ENCODE results near the gene EIF4E1B.

Gene EIF4E1B

DNA sequence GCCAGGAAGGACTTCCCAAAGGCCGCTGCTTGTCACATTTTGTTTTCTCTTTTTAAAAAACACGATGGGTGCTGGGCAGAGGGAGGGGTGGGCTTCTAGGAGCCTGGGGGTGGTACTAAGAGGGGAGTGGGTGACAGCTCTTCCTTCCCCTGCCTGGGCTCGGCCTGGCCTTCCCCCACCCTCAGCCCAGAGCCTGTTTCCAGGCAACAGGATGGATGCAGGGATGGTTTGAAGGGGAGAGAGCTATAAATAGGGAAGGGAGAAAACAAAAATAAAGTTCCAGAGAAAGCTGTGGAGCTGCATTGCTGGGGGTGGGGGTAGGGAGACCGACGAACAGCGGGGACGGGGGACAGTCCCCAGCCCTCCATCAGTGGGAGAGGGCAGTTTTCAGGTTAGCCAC is 14.0 kb upstream of the EIF4E1B start:
- Histone ChIP-seq H3K4me3 (ENCODE audit: low read length) (no peak overlapping the region), H3K9me3 (ENCODE audit: control insufficient read depth, insufficient read depth, low read length) (no peaks in the 10 kb centered on the region), H3K27me3 (ENCODE audit: control insufficient read depth, insufficient read depth, low read length) (peaks cover 2% of the 10 kb centered on the region; the same call in 1 of the 2 replicates), H3K27ac (ENCODE audit: low read length) (no peak overlapping the region), H3K36me3 (ENCODE audit: control insufficient read depth, insufficient read depth, low read length) (no peaks in the 10 kb centered on the region), H3K4me1 (ENCODE audit: control insufficient read depth, insufficient read depth, low read length) (peaks cover 9% of the 10 kb centered on the region)
- WGBS (ENCODE audit: insufficient coverage, insufficient read length) = no CpG with 5 or more reads among the region's 7 CpGs
- DNase-seq (ENCODE audit: low read depth, low spot score) = no peak

- Histone ChIP-seq H3K4me3 (ENCODE audit: low read length) (no peak overlapping the region), H3K36me3 (ENCODE audit: control insufficient read depth, insufficient read depth, low read length) (no peaks in the 10 kb centered on the region), H3K4me1 (ENCODE audit: control insufficient read depth, insufficient read depth, low read length) (peaks cover 9% of the 10 kb centered on the region), H3K27me3 (ENCODE audit: control insufficient read depth, insufficient read depth, low read length) (peaks cover 2% of the 10 kb centered on the region; the same call in 1 of the 2 replicates), H3K9me3 (ENCODE audit: control insufficient read depth, insufficient read depth, low read length) (no peaks in the 10 kb centered on the region), H3K27ac (ENCODE audit: low read length) (no peak overlapping the region)
- DNase-seq (ENCODE audit: low read depth, low spot score) = no peak
- no CpG with 5 or more reads among the region's 19 CpGs for WGBS (ENCODE audit: insufficient coverage, insufficient read length)
Observed at GRCh38 chr5:176618783-176619182, 11.7 kb upstream of the EIF4E1B start.

DNA sequence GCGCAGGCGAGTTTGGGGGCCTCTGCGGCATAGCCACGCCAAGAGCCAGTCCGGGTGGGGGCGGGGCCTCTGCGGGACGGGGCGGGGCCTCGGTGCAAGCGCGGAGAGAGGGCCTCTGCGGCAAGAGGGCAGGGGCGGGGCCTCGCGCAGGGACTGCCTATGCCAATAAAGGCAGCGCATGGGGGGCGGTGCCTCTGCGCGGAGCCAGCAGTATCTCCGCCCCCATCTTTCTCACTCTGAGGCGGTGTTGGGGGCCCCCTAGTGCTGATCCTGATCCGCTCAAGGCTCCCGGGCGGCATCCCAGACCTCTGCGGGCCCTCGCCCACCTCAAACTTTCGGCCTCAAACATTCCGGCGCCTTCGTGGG is 11.3 kb upstream of the EIF4E1B start:
- whole genome bisulfite sequencing (ENCODE audit: insufficient coverage, insufficient read length) = no CpG with 5 or more reads among the region's 31 CpGs
- peak overlapping the region; percentile 13; the same call in 1 of the 2 replicates for H3K4me3 ChIP-seq (ENCODE audit: low read length)
- peak; percentile 87 for DNase-seq (ENCODE audit: low read depth, low spot score)

GRCh38 chr5:176619569-176620332 is 10.7 kb upstream of the EIF4E1B start:
- H3K27me3 ChIP-seq (ENCODE audit: control insufficient read depth, insufficient read depth, low read length) = peaks cover 2% of the 10 kb centered on the region; the same call in 1 of the 2 replicates
- WGBS (ENCODE audit: insufficient coverage, insufficient read length) = no CpG with 5 or more reads among the region's 59 CpGs

More for the DNA sequence above, 11.3 kb upstream of the EIF4E1B start:
- H3K9me3 ChIP-seq (ENCODE audit: control insufficient read depth, insufficient read depth, low read length) = no peaks in the 10 kb centered on the region
- peaks cover 9% of the 10 kb centered on the region for H3K4me1 ChIP-seq (ENCODE audit: control insufficient read depth, insufficient read depth, low read length)
- no peaks in the 10 kb centered on the region for H3K36me3 ChIP-seq (ENCODE audit: control insufficient read depth, insufficient read depth, low read length)
- H3K27ac ChIP-seq (ENCODE audit: low read length) = no peak overlapping the region
- H3K27me3 ChIP-seq (ENCODE audit: control insufficient read depth, insufficient read depth, low read length) = peaks cover 2% of the 10 kb centered on the region; the same call in 1 of the 2 replicates

DNA sequence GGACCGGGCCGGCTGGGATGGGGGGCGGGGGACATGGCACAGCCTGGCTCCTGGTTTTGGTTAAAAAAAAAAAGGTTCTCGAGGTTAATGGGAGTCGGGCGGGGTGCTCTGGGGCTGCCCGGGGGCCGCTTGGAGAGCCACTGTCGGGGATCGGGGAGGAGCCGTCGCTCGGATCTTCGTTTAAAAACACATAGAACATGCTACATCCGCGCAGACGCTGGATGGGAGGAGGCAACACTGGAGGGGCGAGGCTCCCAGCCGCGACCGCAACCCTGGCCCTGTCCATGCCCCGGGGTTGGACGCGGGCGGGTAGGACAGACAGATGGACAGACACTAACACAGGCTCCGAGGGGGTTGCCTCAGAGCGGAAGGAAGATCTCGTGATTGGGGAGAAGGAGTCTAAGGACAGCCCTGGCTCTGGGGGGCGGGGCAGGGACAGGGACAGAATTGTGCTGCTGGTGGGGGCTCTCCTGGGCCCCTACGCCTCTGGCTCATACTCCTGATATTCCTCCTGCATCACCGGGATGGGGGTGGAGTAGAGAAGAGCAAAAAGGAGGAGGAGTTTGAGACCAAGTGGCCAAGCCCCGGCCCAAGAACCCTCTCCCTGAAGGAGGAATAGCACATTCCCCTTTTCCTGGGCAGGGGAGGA is 10.0 kb upstream of the EIF4E1B start:
- peak overlapping the region; percentile 8; the same call in 1 of the 2 replicates for H3K4me3 ChIP-seq (ENCODE audit: low read length)
- H3K27ac ChIP-seq (ENCODE audit: low read length) = no peak overlapping the region
- no peaks in the 10 kb centered on the region for H3K36me3 ChIP-seq (ENCODE audit: control insufficient read depth, insufficient read depth, low read length)
- no peaks in the 10 kb centered on the region for H3K9me3 ChIP-seq (ENCODE audit: control insufficient read depth, insufficient read depth, low read length)
- DNase-seq (ENCODE audit: low read depth, low spot score) = no peak
- H3K27me3 ChIP-seq (ENCODE audit: control insufficient read depth, insufficient read depth, low read length) = peaks cover 2% of the 10 kb centered on the region; the same call in 1 of the 2 replicates
- WGBS (ENCODE audit: insufficient coverage, insufficient read length) = no CpG with 5 or more reads among the region's 32 CpGs
- peaks cover 9% of the 10 kb centered on the region for H3K4me1 ChIP-seq (ENCODE audit: control insufficient read depth, insufficient read depth, low read length)

More at GRCh38 chr5:176619569-176620332, 10.7 kb upstream of the EIF4E1B start:
- Histone ChIP-seq H3K36me3 (ENCODE audit: control insufficient read depth, insufficient read depth, low read length) (no peaks in the 10 kb centered on the region), H3K9me3 (ENCODE audit: control insufficient read depth, insufficient read depth, low read length) (no peaks in the 10 kb centered on the region), H3K4me3 (ENCODE audit: low read length) (peak overlapping the region; percentile 13; the same call in 1 of the 2 replicates), H3K4me1 (ENCODE audit: control insufficient read depth, insufficient read depth, low read length) (peaks cover 9% of the 10 kb centered on the region), H3K27ac (ENCODE audit: low read length) (no peak overlapping the region)
- no peak for DNase-seq (ENCODE audit: low read depth, low spot score)

DNA sequence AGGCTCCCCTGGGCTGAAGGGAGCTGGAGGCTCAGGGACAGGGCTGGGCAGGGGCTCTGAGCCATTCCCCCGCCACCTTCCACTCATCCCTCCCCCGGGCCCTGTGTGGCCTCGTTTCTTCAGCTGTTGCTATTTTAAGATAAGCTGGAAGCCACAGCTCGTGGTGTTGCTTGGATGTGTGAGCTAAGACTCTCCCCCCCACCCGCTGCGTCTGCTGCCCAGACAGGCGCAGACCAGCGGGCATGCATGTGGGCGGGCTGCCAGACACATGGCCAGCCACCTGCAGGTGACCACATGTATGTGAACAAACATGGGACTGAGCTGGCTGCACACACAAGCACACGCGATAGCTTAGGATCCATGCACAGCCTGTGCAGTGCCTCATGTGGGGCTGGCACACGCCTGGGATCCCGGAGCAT is 8.8 kb upstream of the EIF4E1B start:
- H3K27me3 ChIP-seq (ENCODE audit: control insufficient read depth, insufficient read depth, low read length) = peaks cover 2% of the 10 kb centered on the region; the same call in 1 of the 2 replicates
- WGBS (ENCODE audit: insufficient coverage, insufficient read length) = no CpG with 5 or more reads among the region's 13 CpGs
- H3K4me3 ChIP-seq (ENCODE audit: low read length) = no peak overlapping the region
- peaks cover 9% of the 10 kb centered on the region for H3K4me1 ChIP-seq (ENCODE audit: control insufficient read depth, insufficient read depth, low read length)
- no peaks in the 10 kb centered on the region for H3K9me3 ChIP-seq (ENCODE audit: control insufficient read depth, insufficient read depth, low read length)
- DNase-seq (ENCODE audit: low read depth, low spot score) = no peak
- no peaks in the 10 kb centered on the region for H3K36me3 ChIP-seq (ENCODE audit: control insufficient read depth, insufficient read depth, low read length)
- no peak overlapping the region for H3K27ac ChIP-seq (ENCODE audit: low read length)

DNA sequence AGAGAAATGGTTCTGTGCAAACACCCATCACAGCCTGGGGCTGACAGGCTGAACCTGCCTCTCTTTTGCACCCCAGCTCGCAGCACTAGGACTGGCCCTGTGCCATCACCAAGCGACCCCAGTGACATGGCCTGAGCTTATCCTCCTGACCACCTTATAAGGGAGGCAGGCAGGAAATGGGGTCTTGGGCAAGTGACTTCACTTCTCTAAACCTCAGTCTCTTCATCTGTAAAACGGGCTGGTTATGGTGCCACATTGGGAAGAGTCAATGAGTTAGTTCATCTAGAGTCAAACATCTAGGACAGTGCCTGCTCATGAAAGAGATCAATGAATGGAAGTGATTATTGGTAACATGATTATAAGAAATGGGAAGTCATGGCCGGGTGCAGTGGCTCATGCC is 6.3 kb upstream of the EIF4E1B start:
- Histone ChIP-seq H3K9me3 (ENCODE audit: control insufficient read depth, insufficient read depth, low read length) (no peaks in the 10 kb centered on the region), H3K4me1 (ENCODE audit: control insufficient read depth, insufficient read depth, low read length) (peaks cover 6% of the 10 kb centered on the region), H3K27ac (ENCODE audit: low read length) (no peak overlapping the region), H3K27me3 (ENCODE audit: control insufficient read depth, insufficient read depth, low read length) (peaks cover 2% of the 10 kb centered on the region; the same call in 1 of the 2 replicates), H3K4me3 (ENCODE audit: low read length) (no peak overlapping the region), H3K36me3 (ENCODE audit: control insufficient read depth, insufficient read depth, low read length) (no peaks in the 10 kb centered on the region)
- no CpG with 5 or more reads among the region's 4 CpGs for WGBS (ENCODE audit: insufficient coverage, insufficient read length)
- no peak for DNase-seq (ENCODE audit: low read depth, low spot score)

DNA sequence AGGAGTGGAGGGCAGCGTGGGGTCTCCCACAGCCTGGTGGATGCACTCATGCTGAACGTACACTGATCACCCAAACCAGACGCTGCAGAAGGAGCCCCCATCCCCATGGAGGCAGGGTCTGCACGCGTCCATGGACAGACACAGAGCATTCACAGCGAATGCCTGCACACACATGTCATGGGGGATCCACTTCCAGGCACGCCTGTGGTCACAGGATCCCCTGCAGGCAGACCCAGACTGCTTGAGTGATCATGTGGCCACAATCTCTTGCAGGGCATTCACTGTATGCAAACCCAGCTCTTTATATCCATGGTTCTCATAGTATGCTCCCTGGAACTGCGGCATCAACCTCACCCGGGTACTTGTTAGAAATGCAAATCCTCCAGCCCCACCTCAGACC is 5.5 kb upstream of the EIF4E1B start:
- peaks cover 1% of the 10 kb centered on the region; the same call in 1 of the 2 replicates for H3K4me1 ChIP-seq (ENCODE audit: control insufficient read depth, insufficient read depth, low read length)
- H3K4me3 ChIP-seq (ENCODE audit: low read length) = no peak overlapping the region
- no CpG with 5 or more reads among the region's 9 CpGs for WGBS (ENCODE audit: insufficient coverage, insufficient read length)
- H3K27me3 ChIP-seq (ENCODE audit: control insufficient read depth, insufficient read depth, low read length) = no peaks in the 10 kb centered on the region; the same call in 1 of the 2 replicates
- DNase-seq (ENCODE audit: low read depth, low spot score) = no peak
- no peak overlapping the region for H3K27ac ChIP-seq (ENCODE audit: low read length)
- H3K9me3 ChIP-seq (ENCODE audit: control insufficient read depth, insufficient read depth, low read length) = no peaks in the 10 kb centered on the region
- no peaks in the 10 kb centered on the region for H3K36me3 ChIP-seq (ENCODE audit: control insufficient read depth, insufficient read depth, low read length)

GRCh38 chr5:176625512-176625911 is 5.0 kb upstream of the EIF4E1B start:
- WGBS (ENCODE audit: insufficient coverage, insufficient read length) = no CpG with 5 or more reads among the region's 2 CpGs
- no peak for DNase-seq (ENCODE audit: low read depth, low spot score)
- Histone ChIP-seq H3K27me3 (ENCODE audit: control insufficient read depth, insufficient read depth, low read length) (no peaks in the 10 kb centered on the region; the same call in 1 of the 2 replicates), H3K36me3 (ENCODE audit: control insufficient read depth, insufficient read depth, low read length) (no peaks in the 10 kb centered on the region), H3K9me3 (ENCODE audit: control insufficient read depth, insufficient read depth, low read length) (no peaks in the 10 kb centered on the region), H3K27ac (ENCODE audit: low read length) (no peak overlapping the region), H3K4me1 (ENCODE audit: control insufficient read depth, insufficient read depth, low read length) (no peaks in the 10 kb centered on the region), H3K4me3 (ENCODE audit: low read length) (no peak overlapping the region)

DNA sequence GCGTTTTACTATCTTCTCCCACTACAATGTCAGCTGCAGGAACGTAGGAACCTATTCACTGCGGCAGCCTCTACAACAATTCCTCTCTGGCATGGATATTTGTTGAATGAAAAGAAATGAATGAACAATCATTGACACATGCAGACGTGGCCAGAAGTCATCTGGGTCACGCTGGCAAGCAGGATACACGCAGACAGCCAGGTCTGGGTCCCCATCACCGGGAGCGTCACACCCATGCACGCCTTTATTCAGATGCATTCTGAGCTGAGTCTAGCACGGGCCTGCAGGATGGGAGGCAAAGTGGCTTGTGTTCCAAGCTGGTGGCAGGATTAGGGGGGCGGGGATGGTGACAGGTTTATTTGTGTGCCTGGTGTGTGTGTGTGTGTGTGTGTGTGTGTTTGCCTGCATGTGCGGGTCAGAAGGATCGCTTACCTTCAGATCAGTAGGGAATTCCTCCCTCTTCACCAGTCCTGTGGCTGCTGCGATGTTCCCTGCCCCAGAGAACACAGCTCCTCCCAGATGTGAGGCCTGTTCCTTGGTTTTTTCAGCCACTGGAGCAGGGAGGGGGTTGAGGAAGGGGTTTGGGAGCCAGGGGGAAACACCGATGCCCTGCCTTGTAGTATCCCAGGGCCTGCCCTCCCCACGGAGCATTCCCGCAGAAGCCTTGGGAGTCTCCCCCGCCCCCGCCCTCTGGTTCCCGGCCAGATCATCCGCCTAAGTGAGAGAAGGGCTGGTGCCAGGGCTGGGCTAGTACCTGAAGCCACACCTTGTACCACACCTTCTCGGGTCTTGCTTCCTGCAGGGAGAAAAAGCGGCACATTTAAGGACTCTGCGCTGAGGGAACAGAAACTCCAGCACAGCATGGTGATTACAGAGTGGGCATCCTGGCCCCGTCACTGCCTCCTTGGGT is 4.3 kb upstream of the EIF4E1B start:
- H3K9me3 ChIP-seq (ENCODE audit: control insufficient read depth, insufficient read depth, low read length) = no peaks in the 10 kb centered on the region
- H3K4me3 ChIP-seq (ENCODE audit: low read length) = no peak overlapping the region
- no peaks in the 10 kb centered on the region for H3K4me1 ChIP-seq (ENCODE audit: control insufficient read depth, insufficient read depth, low read length)
- H3K27me3 ChIP-seq (ENCODE audit: control insufficient read depth, insufficient read depth, low read length) = peaks cover 4% of the 10 kb centered on the region; the same call in 1 of the 2 replicates
- WGBS (ENCODE audit: insufficient coverage, insufficient read length) = no CpG with 5 or more reads among the region's 25 CpGs
- no peak for DNase-seq (ENCODE audit: low read depth, low spot score)
- no peak overlapping the region for H3K27ac ChIP-seq (ENCODE audit: low read length)
- no peaks in the 10 kb centered on the region for H3K36me3 ChIP-seq (ENCODE audit: control insufficient read depth, insufficient read depth, low read length)
